Measurements from ENCODE around the gene SORCS2.

DNA sequence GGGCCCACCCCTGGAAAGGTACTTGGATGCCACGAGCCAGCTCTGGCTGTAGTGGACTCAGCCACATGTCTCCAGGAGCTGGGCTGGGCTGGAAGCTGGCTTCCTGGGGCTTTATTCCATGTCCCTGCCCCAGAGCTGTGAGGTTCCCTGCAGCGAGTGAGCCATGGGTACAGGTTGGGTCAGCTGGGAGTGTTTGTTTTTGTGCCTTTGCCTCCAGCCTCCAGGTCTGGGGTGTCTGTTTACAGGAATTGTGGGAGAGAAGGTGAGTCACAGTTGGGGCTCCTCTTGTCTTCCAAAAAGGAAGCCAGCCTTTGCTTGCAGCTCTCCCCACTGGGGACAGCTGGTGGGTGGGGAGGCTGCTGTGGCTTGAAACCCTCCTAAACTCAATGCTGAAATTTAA lies 21.5 kb downstream of the SORCS2 start:
- TF ChIP-seq, protein P1, sequence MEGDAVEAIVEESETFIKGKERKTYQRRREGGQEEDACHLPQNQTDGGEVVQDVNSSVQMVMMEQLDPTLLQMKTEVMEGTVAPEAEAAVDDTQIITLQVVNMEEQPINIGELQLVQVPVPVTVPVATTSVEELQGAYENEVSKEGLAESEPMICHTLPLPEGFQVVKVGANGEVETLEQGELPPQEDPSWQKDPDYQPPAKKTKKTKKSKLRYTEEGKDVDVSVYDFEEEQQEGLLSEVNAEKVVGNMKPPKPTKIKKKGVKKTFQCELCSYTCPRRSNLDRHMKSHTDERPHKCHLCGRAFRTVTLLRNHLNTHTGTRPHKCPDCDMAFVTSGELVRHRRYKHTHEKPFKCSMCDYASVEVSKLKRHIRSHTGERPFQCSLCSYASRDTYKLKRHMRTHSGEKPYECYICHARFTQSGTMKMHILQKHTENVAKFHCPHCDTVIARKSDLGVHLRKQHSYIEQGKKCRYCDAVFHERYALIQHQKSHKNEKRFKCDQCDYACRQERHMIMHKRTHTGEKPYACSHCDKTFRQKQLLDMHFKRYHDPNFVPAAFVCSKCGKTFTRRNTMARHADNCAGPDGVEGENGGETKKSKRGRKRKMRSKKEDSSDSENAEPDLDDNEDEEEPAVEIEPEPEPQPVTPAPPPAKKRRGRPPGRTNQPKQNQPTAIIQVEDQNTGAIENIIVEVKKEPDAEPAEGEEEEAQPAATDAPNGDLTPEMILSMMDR (IDR thresholded peaks at IDR 0.05): no peak
- no peak for TF ChIP-seq EZH2 (IDR thresholded peaks at IDR 0.05; ENCODE audit: borderline replicate concordance, insufficient read depth, low read depth, low read length, poor library complexity, severe bottlenecking)
